ENCODE measurements around the gene TAOK1.
A peak's percentile ranks its signal among the peaks of the same experiment; 100 is the strongest.

TAOK1 gene

DNA sequence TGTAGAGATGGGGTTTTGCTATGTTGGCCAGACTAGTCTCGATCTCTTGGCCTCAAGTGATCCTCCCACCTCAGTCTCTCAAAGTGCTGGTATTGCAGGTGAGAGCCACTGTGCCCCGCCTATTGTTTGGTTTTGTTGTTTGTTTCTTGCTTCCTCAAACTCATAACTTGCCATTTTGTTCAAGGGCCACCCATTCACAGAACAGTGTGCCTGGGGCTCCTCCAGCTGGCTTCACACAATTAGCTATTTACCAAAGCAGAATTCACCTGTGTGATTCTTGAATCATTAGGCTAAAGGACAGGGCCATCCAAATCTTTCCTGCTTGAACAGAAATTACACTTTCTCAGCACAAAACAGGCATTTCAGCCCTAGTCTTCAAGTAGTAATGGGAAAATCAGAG lies 169.5 kb downstream of the TAOK1 start:
- Histone ChIP-seq H3K27me3 (ENCODE audit: insufficient read depth, low read depth, severe bottlenecking) (no peaks in the 10 kb centered on the region), H3K36me3 (peaks cover 3% of the 10 kb centered on the region; the same call in 1 of the 2 replicates), H3K27ac (peak overlapping the region; percentile 60), H3K4me3 (ENCODE audit: low read depth, low read length) (peak overlapping the region; percentile 31), H3K9me3 (ENCODE audit: severe bottlenecking) (no peaks in the 10 kb centered on the region)
- TF ChIP-seq, protein P1, sequence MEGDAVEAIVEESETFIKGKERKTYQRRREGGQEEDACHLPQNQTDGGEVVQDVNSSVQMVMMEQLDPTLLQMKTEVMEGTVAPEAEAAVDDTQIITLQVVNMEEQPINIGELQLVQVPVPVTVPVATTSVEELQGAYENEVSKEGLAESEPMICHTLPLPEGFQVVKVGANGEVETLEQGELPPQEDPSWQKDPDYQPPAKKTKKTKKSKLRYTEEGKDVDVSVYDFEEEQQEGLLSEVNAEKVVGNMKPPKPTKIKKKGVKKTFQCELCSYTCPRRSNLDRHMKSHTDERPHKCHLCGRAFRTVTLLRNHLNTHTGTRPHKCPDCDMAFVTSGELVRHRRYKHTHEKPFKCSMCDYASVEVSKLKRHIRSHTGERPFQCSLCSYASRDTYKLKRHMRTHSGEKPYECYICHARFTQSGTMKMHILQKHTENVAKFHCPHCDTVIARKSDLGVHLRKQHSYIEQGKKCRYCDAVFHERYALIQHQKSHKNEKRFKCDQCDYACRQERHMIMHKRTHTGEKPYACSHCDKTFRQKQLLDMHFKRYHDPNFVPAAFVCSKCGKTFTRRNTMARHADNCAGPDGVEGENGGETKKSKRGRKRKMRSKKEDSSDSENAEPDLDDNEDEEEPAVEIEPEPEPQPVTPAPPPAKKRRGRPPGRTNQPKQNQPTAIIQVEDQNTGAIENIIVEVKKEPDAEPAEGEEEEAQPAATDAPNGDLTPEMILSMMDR (IDR thresholded peaks at IDR 0.05; ENCODE audit: low read depth, low read length) = no peak
- DNase-seq = no peak

DNA sequence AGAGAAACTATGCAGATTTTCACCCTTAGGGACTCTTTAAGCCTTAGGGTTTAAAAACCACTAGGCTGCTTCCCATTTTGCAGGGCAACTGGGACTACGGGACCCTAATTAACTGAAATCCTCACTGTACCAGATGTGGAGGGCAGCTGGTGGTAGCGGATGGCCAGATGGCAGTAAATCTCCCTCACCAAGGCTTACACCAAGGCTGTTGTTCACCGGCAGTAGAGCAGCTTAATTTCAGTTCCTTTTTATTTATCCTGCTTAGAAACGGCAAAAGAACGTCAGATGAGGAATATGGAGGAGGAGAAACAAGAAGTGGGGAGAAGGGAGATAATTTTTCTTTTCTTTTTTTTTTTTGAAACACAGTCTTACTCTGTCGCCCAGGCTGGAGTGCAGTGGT lies 170.2 kb downstream of the TAOK1 start:
- TF ChIP-seq, protein P1 (IDR thresholded peaks at IDR 0.05; ENCODE audit: low read depth, low read length) = no peak
- Histone ChIP-seq H3K4me3 (ENCODE audit: low read depth, low read length) (peak overlapping the region; percentile 31), H3K36me3 (peaks cover 3% of the 10 kb centered on the region; the same call in 1 of the 2 replicates), H3K9me3 (ENCODE audit: severe bottlenecking) (no peaks in the 10 kb centered on the region), H3K27me3 (ENCODE audit: insufficient read depth, low read depth, severe bottlenecking) (no peaks in the 10 kb centered on the region), H3K27ac (peak overlapping the region; percentile 60)
- peak; percentile 81 for DNase-seq

DNA sequence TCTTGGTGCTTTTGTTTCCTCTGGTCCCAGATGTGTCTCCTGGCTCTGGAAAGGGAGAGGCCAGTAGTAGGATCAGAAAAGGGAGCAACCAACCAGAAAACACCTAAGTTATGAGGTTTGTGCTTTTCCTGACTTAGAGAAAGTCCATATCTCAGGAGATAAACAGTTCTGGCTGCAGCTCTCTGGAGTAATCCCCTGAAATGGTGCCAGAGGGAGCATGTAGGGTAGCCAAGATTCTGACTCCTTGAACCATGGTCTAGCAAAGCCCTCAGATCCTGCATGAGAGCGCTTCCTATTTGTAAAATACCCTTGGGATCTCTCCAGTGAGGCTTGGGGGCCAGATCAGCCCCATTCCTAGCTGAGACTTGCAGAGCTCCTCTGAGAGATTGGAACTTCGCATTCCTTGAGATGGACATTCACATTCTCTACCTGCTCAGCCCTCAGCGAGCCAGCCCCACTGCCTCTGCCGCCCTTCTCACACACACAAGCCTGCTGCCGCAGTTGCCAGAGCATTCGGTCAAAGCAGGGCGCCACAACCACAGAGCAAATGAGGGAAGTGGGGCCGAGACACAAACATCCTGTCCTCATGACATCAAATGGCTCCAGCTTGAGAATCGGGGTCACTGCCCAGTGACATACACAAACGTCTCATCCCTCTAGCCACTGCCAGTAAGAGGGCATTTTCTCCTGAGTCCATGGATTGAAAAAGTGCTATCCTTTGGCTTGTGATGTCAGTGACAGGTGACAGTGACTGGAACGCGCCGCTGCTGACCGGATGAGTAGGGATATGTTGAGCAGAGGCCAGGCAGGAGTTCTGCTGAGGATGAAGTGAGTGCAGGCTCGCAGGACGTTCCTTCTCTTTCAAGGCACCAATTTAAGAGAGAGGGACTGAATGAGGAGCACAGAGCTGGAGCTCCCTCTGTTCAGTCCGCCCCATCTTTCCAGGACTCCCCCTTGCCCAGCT lies 171.7 kb downstream of the TAOK1 start:
- Histone ChIP-seq H3K27me3 (ENCODE audit: insufficient read depth, low read depth, severe bottlenecking) (no peaks in the 10 kb centered on the region), H3K27ac (peak overlapping the region; percentile 60; the same call in 1 of the 2 replicates), H3K9me3 (ENCODE audit: severe bottlenecking) (no peaks in the 10 kb centered on the region), H3K4me3 (ENCODE audit: low read depth, low read length) (no peak overlapping the region), H3K36me3 (peaks cover 3% of the 10 kb centered on the region; the same call in 1 of the 2 replicates)
- DNase-seq = no peak
- TF ChIP-seq, protein P1 (IDR thresholded peaks at IDR 0.05; ENCODE audit: low read depth, low read length) = no peak

DNA sequence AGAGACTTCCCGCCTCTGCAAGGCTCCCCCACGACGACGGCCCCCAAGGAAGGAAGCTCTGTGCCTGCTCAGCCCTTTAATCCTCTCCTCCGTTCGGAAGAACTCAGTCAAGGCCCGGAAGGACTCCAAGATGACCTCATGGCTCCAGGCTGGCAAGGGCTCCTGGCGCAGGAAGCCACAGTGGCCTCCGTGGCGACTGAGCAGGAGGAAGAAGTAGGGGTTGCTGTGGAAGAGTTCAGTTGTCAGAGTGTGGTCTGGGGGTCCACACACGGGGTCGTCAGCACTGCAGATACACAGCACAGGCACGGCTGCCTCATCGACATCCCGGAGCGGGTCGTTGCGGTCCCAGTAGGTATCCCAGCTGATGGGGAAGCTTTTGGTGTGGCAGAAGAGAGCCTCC lies 172.5 kb downstream of the TAOK1 start:
- H3K27ac ChIP-seq = no peak overlapping the region
- H3K36me3 ChIP-seq = peaks cover 3% of the 10 kb centered on the region; the same call in 1 of the 2 replicates
- TF ChIP-seq, protein P1 (IDR thresholded peaks at IDR 0.05; ENCODE audit: low read depth, low read length) = no peak
- no peaks in the 10 kb centered on the region for H3K27me3 ChIP-seq (ENCODE audit: insufficient read depth, low read depth, severe bottlenecking)
- no peak overlapping the region for H3K4me3 ChIP-seq (ENCODE audit: low read depth, low read length)
- H3K9me3 ChIP-seq (ENCODE audit: severe bottlenecking) = no peaks in the 10 kb centered on the region
- DNase-seq = no peak

DNA sequence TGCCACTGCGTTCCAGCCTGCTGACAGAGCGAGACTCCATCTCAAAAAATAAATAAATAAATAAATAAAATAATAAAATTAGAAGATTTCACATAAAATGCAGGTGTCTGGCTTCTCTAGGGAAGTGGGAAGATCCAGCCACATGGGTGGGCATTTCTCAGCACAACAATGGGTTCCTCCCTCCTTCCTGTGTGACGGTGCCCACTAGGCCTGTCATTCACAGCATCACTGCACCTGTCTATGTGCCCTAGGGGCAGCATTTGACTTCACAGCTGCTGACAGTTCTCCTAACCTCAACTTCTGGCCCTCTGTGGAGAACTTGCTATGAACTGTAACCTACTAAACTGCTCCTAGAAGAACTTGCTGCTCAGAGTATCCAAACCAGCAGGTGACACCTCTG lies 173.7 kb downstream of the TAOK1 start:
- TF ChIP-seq, protein P1 (IDR thresholded peaks at IDR 0.05; ENCODE audit: low read depth, low read length) = no peak
- DNase-seq = no peak

More for the DNA sequence above, 173.7 kb downstream of the TAOK1 start:
- no peaks in the 10 kb centered on the region for H3K27me3 ChIP-seq (ENCODE audit: insufficient read depth, low read depth, severe bottlenecking)
- no peak overlapping the region for H3K27ac ChIP-seq
- no peak overlapping the region for H3K4me3 ChIP-seq (ENCODE audit: low read depth, low read length)
- H3K36me3 ChIP-seq = peaks cover 3% of the 10 kb centered on the region; the same call in 1 of the 2 replicates
- H3K9me3 ChIP-seq (ENCODE audit: severe bottlenecking) = no peaks in the 10 kb centered on the region

All from WERI-Rb-1 (cell line).